ENCODE data around the gene KIF5A.
"Not testable (repeated sequence)": the region's sequence is repeated elsewhere in the genome, so short reads cannot be mapped to it uniquely, and the experiment has no call there.

The KIF5A gene

DNA sequence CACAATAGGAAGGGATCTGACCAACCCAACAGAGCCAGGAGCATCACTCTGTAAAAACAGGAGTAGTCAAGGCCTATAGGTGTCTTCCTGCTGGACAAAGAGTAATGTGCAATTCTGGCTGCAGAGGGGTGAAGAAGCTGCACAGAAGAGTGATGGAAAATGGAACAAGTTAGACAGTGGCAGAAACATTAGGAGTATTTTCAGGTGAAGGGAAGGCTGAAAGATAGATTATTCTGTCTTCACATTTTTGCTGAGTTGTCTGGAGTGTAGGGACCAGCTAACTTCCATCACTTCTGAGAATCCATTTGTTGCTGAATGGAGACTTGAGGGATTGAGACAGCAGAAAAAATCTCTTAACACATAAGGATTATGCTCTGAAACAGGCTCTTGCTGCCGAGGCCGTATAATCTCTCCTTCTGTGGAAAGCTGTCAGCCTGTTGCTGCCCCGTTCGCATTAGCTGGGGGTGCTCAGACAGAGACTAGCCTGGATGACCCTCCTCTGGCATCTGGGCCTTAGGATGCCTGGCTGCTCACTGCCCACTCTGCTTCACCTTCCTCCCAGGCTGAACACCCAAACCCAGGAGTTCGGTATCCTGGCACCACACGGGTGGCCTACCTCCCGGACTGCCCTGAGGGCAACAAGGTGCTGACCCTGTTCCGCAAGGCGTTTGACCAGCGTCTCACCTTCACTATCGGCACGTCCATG lies 58.3 kb downstream of the KIF5A start:
- DNase-seq (ENCODE audit: low read depth in 2 of 2), result no peak

GRCh38 chr12:57609101-57609780 lies 59.4 kb downstream of the KIF5A start:
- no peak for DNase-seq (ENCODE audit: low read depth in 2 of 2)

DNA sequence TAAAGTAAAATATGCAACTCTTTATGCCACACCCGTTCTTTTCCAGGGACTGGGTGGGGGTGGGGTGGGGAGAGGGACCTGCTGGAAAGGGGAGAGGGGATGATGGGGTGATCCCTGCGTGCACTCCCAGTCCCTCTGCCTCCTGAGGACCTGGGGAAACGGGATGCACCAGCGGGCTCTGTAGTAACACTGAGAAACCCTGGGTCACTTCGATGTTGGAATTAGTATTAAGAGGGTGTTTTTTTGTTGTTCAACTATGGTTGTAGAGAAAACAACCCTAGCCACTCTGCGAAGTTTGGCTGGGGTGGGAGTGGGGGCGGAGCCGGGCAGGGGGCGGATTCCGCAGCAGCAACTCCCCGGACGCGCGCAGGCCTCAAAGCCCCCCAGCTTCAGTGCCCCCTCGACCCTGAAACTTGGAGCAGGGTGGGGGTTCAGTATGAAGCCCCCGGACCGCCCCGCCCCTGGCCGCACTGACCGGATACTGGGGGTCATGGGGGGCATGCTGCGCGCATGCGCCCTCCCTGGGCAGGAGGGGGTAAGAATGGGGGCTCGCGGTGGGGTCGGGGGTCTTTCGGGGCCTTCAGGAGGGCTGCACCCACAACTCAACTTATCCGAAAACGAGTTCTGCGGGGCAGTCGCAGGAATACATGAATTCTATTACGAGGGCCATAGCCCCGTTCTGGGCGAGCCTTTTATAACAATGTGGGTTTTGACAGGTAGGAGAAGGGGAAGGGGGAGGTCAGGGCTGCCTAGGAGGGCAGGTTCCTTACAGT lies 60.1 kb downstream of the KIF5A start:
- no peak for DNase-seq (ENCODE audit: low read depth in 2 of 2)

- DNase-seq (ENCODE audit: low read depth in 2 of 2), result no peak
Measured at GRCh38 chr12:57610554-57611107, 60.8 kb downstream of the KIF5A start.

GRCh38 chr12:57611108-57611826 lies 61.4 kb downstream of the KIF5A start, which contains the start of gene ARHGEF25:
ARHGEF25 (plus strand) TSS chr12:57611435; CDS start chr12:57611895, 460 bp downstream.
- peak in 1 of 2 donors; percentile 51 for DNase-seq (ENCODE audit: low read depth in 2 of 2)

- DNase-seq (ENCODE audit: low read depth in 2 of 2), result no peak
Measured at GRCh38 chr12:57611827-57612710, 62.2 kb downstream of the KIF5A start.

GRCh38 chr12:57612711-57613426 lies 63.0 kb downstream of the KIF5A start:
- DNase-seq (ENCODE audit: low read depth in 2 of 2), result no peak

DNA sequence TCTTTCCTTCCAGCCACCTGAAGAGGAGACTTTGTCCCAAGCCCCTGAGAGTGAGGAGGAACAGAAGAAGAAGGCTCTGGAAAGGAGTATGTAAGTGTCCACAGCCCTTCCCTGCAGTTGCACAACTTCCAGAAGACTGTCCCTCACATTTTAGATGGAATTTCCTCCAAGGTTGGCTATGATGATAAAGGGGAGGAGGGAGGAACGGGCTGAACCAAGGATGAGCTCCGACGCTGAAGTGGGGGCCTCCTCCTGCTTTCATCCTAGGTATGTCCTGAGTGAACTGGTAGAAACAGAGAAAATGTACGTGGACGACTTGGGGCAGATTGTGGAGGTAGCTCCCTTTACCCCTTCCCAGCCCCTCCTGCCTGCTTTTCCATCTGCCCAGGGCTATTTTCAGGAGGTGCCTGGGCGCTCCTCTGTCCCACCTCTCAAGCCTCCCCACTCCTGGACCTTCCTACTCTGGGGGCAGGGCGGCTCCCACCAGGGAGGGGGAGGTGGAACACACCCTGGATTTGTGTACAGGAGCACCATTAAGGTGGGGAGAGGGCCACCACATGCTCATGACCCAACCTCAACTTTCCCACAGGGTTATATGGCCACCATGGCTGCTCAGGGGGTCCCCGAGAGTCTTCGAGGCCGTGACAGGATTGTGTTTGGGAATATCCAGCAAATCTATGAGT lies 63.7 kb downstream of the KIF5A start:
- DNase-seq (ENCODE audit: low read depth in 2 of 2), result no peak

DNA sequence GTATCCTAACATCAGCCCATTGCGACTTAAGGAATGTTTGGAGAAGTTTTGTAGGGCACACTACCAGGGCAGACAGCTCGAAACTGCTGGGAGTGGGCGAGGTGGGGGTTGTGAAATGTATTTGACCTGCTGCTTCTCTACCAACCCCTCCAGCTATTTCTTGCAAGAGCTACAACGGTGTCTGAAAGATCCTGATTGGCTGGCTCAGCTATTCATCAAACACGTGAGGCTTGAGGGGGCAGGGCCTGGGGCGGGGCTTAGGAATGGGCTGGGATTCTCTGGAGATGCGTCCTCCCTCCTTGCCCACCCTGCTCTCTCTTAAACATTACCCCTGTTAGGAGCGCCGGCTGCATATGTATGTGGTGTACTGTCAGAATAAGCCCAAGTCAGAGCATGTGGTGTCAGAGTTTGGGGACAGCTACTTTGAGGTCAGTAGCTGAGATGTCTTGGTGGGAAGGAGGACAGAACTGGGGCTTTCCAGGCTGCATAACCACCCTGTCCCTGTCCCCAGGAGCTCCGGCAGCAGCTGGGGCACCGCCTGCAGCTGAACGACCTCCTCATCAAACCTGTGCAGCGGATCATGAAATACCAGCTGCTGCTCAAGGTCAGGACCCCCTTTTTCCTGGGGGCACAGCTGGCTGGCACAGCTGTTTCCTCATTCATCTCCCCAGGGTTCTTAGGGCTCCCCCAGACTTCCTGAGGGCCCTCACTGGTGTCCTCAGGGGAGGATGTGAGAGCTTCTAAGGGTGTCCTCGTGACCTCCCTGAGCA lies 64.5 kb downstream of the KIF5A start:
- no peak for DNase-seq (ENCODE audit: low read depth in 2 of 2)

DNA sequence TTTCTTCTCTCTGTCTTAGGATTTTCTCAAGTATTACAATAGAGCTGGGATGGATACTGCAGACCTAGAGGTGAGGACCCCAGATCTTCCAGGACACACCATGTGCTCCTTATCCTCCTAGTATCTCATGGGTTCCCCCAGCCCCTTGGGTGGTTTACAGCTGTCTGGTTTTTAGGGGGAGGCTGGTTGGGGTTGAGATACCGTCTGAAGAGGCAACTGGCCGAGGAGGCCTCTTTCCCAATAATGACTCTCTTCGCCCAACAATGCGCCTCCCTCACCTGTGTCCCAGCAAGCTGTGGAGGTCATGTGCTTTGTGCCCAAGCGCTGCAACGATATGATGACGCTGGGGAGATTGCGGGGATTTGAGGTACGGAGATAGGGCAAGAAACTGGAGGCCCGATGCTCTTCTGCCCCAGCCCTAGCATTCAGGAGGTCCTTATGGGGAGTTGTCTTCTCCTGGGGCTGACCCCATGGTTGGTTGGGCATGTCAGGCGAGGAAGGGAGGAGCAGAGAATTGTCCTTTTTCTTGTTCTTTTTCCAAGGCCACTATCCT lies 65.2 kb downstream of the KIF5A start:
- no peak for DNase-seq (ENCODE audit: low read depth in 2 of 2)

- no peak for DNase-seq (ENCODE audit: low read depth in 2 of 2)
Measured at GRCh38 chr12:57615637-57616036, 65.8 kb downstream of the KIF5A start.

DNA sequence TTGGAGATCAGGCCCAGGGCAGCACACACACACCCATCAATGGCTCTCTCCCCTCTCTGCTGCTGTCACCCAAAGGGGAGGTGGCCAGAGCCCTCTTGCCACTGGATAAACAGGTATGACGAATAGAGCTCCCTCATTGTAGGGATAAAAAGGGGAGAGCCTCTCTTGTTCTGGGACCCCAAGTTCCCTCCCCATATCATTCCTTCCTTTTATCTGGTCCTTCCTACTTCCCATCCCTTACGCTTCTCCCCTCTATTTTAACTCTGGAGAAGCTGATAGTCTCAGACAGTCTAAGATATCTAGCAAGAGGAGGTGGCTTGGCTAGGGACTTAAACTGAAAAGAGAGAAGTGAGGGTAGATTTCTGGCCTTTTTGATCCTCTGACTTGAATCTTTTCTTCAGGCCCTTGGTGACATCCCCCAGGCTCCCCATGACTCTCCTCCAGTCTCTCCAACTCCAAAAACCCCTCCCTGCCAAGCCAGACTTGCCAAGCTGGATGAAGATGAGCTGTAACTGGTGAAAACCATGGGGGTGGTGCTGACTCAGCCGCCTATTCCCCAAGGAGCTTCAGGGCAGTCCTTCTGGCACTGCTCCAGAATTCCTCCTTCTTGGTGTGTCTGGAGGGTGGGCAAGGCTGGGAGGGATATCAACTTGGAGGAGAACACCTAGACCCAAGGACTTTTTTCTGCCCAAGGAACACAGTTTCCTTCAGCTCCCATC lies 66.7 kb downstream of the KIF5A start:
- DNase-seq (ENCODE audit: low read depth in 2 of 2), result no peak

DNA sequence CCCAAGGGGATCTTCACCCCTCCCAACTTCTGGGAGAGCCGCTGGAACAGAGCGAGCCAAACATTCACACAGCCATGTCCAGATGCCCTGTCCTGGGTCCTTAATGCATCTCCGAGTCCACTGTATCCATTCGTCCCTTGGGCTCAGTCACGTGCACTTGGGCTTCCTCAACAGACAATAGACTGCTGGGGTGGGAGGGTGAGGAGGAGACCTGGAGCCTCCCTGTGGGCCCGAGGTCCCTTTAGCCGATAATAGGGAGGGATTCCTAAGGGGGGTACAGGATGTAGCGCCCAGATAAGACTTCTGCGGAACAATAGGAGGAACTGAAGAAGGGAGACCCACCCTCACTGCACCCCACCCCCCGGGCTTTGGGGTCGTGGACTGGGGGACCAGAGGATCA lies 68.1 kb downstream of the KIF5A start:
- no peak for DNase-seq (ENCODE audit: low read depth in 2 of 2)

- DNase-seq (ENCODE audit: low read depth in 2 of 2), result not testable (repeated sequence)
Measured at GRCh38 chr12:57618431-57618830, 68.6 kb downstream of the KIF5A start.

DNA sequence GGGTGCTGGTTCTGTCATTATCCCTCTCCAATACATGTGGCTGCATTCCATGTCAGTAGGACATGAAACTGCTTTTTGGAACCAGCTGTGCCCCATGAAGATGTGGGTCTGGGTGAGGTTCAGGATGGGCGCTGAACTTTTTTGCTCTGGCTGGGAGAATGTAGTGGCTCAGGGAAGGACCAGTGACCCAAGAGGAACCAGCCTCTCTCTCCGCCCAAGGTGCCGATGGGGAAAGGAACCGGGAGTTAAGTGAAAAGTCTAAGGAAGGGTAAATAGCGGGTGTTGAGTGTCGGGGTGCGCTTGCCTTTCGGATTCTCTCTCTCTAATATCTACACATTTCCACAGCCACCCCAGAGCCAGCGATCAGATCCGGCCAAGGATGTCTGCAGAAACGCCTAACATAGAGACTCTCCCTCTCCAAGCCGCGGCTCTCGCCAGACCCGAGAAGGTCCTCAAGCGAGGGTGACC lies 69.2 kb downstream of the KIF5A start:
- DNase-seq (ENCODE audit: low read depth in 2 of 2), result no peak

- no peak for DNase-seq (ENCODE audit: low read depth in 2 of 2)
Measured at GRCh38 chr12:57619434-57620244, 69.8 kb downstream of the KIF5A start.

All from stimulated activated CD8-positive, alpha-beta memory T cell treated with anti-CD3 and anti-CD28 coated beads, Interleukin-2, amount 100 ng/mL, for 48 hours (primary cell).